GM18505 (cell line): ENCODE measurements around the gene HLA-B.
A peak's percentile ranks its signal among the peaks of the same experiment; 100 is the strongest.
"Not testable (repeated sequence)": the region's sequence is repeated elsewhere in the genome, so short reads cannot be mapped to it uniquely, and the experiment has no call there.

Experiments
- ATAC-seq: cut with Tn5 transposase; IDR thresholded peaks from one replicate; pipeline ENCODE4 v1.9.1; 2021; ENCODE audit not compliant: unreplicated experiment
- POLR2A ChIP-seq: IDR thresholded peaks from 4 replicates; pipeline ENCODE4 v1.6.1; 2011; ENCODE audit warnings: borderline replicate concordance; ENCODE audit not compliant: insufficient read depth, insufficient read length; ENCODE audit errors: extremely low read depth

HLA-B gene

DNA sequence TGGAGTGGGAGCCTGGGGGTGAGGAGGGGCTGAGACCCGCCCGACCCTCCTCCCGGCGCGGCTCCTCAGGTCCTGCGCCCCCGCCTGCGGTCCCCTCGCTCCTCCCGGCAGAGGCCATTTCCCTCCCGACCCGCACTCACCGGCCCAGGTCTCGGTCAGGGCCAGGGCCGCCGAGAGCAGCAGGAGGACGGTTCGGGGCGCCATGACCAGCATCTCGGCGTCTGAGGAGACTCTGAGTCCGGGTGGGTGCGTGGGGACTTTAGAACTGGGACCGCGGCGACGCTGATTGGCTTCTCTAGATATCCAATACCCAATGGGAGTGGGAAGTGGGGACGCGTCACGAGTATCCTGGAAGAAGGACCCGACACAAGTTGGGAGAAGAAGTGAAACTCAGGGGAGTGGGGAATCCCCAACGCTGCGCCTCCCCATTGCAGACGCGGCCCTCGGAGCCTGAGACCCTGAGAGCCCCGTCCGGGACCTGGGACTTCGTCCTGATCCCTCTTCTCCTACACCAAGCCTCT, at the start of gene HLA-B:
TSS of gene HLA-B (minus strand) at position 234 of the 521 bp plus-strand sequence. CDS start at position 213, 21 bp downstream.
- peak; percentile 67 for TF ChIP-seq POLR2A
- peak; percentile 71 for ATAC-seq

DNA sequence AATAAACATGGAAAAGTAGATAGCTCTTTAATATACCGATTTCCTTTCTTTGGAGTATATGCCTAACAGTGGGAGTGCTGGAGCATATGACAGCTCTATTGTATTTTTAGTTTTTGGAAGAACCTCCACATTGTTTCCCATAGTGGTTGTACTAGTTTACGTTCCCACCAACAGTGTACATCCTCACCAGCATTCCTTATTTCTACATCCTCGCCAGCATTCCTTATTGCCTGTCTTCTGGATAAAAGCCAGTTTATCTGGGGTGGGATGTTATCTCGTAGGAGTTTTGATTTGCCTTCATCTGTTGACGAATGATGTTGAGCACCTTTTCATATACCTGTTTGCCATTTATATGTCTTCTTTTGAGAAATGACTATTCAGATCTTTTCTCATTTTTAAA, 49.0 kb upstream of the HLA-B start:
- no peak for ATAC-seq
- TF ChIP-seq POLR2A, result no peak

DNA sequence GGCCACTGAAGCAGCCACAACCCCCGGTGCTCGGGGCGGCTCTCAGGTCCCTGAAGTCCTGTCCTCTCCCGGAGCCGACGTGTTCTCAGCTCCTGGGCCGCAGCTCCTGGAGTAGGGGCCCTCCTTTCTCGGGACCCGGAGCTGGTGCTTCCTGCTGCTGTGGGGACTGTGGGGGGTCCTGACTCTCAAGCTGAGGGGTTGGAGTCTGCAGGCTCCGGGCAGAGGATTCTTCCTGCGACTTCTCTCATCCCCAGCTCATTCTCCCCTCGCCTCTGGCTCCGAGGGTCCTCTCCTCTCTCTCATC, 47.0 kb upstream of the HLA-B start:
- ATAC-seq, result not testable (repeated sequence)

DNA sequence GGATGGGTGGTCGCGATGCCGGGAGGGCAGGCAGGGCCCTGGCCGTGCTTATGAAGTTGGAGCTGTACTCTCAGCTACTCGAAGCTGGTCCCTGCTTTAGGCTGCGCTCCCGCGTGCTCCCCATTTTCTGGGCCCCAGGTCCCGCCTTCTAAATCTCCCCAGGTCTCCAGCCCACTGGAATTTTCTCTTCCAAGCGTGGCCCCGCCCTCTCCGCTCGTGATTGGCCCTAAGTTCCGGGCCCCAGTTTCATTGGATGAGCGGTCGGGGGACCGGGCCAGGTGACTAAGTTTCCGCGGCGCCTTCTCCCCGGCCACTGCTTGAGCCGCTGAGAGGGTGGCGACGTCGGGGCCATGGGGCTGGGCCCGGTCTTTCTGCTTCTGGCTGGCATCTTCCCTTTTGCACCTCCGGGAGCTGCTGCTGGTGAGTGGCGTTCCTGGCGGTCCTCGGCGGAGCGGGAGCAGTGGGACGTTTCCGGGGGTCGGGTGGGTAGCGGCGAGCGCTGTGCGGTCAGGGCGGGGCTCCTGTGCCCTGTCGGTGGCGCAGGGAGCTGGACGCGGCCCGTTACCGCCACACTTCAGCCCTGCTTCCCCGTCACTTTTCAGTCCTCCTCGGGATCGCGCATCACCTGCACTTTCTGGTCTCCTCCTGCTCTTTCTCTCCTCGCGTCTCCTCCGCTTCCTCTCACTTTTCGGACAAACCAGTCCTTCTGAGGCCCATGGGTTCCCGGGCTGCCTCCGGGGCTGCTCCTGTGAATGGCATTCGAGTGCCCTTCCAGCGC, 46.5 kb upstream of the HLA-B start, which contains the start of gene MICA:
TSS of gene MICA (plus strand) at position 313 of the 778 bp plus-strand sequence. CDS start at position 351, 38 bp downstream.
- peak; percentile 64 for TF ChIP-seq POLR2A
- ATAC-seq, result no peak

DNA sequence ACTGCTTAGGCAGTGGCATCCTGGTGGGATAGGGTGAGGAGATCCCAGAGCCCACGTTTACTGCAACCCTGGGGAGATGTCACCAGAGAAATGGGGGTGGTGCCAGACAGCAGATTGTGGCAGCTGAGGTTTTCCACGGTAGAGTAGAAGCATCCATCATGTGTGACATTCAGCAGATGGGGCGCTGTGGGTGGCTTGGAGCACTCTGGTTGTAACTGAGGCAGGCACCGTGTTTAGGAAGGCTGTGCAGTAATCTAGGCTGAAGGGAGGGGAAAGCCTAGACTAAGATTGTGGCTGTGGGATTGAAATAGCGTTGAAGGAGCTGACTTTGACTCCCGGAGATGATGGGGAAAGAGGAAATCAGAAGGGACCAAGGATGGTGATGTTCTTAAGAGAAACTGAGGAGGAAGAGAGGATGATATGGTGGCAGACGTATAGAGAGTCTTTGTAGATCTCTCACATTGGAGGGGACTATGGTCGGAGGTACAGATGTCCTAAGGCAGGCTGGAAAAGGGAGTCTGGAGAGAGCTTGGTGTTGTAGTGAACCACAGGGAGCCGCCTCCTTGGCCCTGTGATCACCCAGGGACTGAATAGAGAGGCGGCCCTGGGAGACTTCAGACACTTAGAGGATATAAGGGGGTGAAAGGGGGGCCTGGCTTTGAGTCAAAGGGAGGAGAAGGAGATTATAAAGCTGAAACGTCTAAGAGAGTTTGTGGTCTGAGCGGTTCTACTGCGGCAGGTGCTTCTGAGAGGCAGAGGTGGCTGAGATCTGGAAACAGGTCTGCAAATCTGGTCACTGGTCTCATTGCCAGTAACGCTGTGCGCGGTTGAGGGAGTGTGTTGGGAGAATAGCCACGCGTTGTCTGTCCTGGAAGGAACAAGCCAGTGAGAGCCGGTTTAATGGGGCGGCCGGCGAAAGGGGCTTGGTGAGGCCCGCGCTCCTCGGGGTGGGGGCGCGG, 45.6 kb upstream of the HLA-B start:
- no peak for ATAC-seq
- TF ChIP-seq POLR2A, result no peak

DNA sequence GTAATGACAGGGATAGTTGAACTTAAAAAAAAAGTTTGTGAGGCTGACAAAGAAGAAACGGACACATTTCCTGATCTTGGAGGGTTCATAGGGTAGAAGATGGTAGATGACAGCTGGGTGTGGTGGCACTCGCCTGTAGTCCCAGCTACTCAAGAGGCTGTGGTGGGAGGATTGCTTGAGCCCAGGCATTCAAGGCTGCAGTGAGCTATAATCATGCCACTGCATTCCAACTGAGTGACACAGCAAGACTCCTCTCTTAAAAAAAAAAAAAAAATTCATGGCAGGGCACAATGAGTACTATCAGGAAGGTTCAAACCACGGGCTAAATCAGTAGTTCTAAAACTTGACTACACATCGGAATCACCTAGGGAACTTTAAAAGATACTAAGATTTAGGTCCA, 44.4 kb upstream of the HLA-B start:
- TF ChIP-seq POLR2A, result no peak
- ATAC-seq, result no peak

DNA sequence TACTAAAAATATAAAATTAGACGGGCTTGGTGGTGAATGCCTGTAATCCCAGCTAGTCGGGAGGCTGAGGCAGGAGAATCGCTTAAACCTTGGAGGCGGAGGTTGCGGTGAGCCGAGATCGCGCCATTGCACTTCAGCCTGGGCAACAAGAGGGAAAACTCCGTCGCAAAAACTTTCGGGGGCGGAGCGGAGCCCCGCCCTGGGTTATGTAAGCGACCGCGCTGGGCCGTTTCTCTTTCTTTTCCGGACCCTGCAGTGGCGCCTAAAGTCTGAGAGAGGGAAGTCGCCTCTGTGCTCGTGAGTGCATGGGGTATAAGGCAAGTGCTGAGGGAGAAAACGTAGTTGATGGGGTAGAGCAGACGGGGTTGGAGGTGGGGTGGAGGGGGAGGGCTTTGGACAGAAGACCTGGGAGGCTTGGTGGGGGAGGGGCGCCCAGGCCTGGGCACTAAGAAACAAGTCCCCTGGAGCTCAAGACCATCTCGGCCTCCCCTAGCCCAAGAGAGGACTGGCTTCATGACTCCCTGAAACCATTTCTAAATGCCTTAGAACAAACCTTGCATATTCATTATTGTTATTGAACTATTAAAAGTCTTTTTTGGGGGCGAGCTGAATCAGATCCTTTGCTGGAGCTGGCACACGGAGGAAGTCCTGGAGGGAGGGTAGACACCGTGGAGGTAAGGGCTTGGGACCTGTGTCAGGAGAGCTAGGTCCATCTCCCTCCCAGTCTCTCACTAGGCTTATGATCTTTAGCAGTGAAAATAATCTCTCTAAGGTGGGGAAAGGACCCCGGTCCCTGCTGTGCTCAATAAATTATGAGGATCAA, 43.7 kb upstream of the HLA-B start:
- peak; percentile 81 for TF ChIP-seq POLR2A
- peak; percentile 31 for ATAC-seq

DNA sequence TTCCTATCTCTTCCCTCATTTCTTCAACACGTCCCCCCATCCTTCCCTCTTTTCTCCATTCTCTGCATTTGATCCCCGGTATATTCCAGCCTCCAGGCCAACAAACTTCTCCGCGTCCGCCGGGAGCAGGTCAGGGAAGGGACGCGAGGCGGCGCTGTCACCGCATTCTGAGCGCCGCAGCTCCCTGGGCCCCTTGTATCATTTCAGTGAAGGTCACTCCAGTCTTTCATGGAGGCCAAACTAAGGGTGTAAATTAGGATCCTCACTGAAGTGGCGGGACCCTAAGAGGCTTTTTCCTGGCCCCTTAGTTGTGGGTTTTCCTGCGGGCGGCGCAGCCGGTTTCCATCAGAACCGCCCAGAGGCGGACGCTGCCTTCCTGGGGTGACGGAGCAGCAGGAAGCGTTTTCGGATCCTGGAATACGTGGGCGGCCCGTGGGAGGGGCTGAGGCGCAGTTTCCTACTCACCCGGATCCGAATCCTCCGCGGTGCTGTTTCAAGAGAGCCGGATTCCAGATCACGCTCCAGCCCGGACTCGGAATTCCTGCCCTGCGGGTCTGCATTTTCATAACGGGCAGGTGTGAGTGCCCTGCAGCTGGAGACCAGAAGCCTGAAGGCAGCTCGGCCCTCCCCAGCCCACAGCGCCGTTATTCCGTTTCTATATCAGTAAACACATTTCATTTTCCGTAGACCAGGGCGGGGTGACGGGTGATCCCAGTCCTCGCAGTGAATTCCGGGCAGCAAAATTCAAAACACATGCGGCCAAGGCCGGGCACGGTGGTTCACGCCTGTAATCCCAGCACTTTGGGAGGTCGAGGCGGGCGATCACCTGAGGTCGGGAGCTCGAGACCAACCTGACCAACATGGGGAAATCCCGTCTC, 42.8 kb upstream of the HLA-B start:
- ATAC-seq, result no peak
- TF ChIP-seq POLR2A, result no peak

DNA sequence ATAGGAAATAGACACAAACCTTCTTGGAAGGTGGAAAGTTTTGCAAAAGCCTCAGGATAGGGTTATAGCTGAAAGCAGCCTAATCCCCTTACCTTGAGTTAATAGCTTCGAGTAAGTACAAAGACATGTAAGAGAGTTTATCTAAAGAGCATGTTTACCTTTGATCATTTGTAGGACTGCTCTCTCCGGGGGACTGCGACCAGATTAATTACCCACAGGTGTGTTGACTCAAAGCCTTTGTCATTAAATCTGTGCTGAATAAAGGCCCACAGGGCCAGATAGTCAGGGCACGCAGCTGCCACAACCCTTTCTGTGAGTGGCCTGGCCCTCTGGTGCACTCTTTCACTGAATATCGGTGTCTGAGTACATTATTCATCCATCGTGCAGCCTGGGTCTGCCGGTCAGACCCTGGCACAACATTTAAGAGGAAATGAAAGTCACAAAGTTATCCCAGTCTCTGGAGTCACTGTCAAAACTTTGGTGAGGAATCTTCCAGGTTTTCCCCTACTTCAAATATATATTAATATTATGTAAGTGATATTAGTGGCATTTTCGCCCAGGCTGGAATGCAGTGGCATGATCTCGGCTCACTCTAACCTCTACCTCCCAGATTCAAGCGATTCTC, 41.0 kb upstream of the HLA-B start:
- ATAC-seq, result no peak
- no peak for TF ChIP-seq POLR2A

DNA sequence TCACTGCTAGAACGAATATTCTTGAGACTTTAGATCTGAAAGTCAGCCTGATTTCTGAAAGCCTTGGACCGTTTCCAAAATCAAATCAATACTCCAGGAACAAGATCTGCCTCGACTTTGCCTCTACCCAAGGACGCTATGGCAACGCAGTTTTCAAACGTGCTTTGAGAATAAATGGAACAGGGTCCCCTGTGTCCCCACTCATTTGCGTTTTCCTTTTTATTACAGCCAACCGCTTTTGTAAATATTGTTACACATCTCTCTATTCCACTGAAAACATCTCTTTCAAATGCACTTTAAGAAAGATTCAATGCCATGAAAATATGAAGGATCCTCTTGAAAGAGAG, 40.1 kb upstream of the HLA-B start:
- ATAC-seq, result not testable (repeated sequence)

DNA sequence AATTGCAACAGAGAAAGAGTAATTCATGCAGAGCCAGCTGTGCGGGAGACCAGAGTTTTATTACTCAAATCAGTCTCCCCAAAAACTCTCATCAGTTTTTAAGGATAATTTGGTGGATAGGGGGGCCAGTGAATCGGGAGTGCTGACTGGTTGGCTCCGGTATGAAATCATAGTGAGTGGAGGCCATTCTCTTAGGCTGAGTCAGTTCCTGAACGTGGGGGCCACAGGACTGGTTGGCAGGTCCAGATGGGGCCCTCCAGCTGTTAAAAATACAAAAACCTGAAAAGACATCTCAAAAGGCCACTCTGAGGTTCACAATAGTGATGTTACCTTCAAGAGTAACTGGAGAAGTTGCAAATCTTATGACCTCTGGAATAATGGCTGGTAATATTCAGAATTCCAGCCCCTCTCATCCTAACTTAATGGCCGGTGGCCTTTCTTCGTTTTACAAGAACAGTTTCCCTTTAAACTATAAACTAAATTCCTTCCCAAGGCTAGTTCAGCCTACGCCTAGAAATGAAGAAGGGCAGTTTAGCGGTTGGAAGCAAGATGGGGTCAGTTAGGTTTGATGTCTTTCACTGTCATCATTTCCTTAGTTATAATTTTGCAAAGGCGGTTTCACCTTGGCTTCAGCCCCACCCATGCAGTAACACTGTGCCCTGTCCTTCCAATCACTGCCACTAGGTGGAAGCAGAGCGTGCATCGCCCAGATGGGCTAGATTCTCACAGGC, 39.6 kb upstream of the HLA-B start:
- TF ChIP-seq POLR2A, result no peak
- ATAC-seq, result no peak
